Neuronal stem cell (in vitro differentiated cells): ENCODE data around the gene CTDSPL2.
A peak's percentile ranks its signal among the peaks of the same experiment; 100 is the strongest.

ENCODE experiments used
- DNase-seq: peaks from one replicate; pipeline ENCODE4 v3.0.0-alpha.2; 2013; ENCODE audit warnings: low spot score
- H2AFZ ChIP-seq: one replicate; pipeline ENCODE4 v1.6.1; 2013; ENCODE audit warnings: mild to moderate bottlenecking, low read length, inconsistent platforms
- H2AK5ac ChIP-seq: 2 replicates; pipeline ENCODE4 v1.6.1; 2013; ENCODE audit warnings: low read depth, mild to moderate bottlenecking, inconsistent platforms, low read length, moderate library complexity, mixed read lengths
- H2BK120ac ChIP-seq: 2 replicates; pipeline ENCODE4 v1.6.1; 2013; ENCODE audit warnings: low read depth, mild to moderate bottlenecking, inconsistent platforms, low read length, moderate library complexity, mixed read lengths
- H2BK12ac ChIP-seq: one replicate; pipeline ENCODE4 v1.6.1; 2013; ENCODE audit warnings: low read length, inconsistent platforms
- H2BK15ac ChIP-seq: 2 replicates; pipeline ENCODE4 v1.6.1; 2013; ENCODE audit warnings: mild to moderate bottlenecking, low read length, inconsistent platforms, mixed read lengths
- H2BK5ac ChIP-seq: one replicate; pipeline ENCODE4 v1.6.1; 2013; ENCODE audit warnings: inconsistent platforms, mild to moderate bottlenecking, low read length, moderate library complexity
- H3K14ac ChIP-seq: one replicate; pipeline ENCODE4 v1.6.1; 2013; ENCODE audit warnings: low read length, inconsistent platforms
- H3K18ac ChIP-seq: 2 replicates; pipeline ENCODE4 v1.6.1; 2013; ENCODE audit warnings: low read length, inconsistent platforms
- H3K23ac ChIP-seq: 2 replicates; pipeline ENCODE4 v1.6.1; 2013; ENCODE audit warnings: low read depth, mild to moderate bottlenecking, mixed read lengths, low read length, inconsistent platforms; ENCODE audit not compliant: poor library complexity
- H3K27ac ChIP-seq: replicated peaks from 3 replicates; pipeline ENCODE4 v1.5.1; 2013; ENCODE audit warnings: low read length, inconsistent platforms
- H3K27me3 ChIP-seq, 3 experiments: 2 replicates each; pipeline ENCODE4 v1.6.1; 2013; ENCODE audit warnings: low read length in 3 of 3, mild to moderate bottlenecking in 2 of 3, inconsistent platforms in 1 of 3, low read depth in 1 of 3, mixed read lengths in 1 of 3, moderate library complexity in 1 of 3; ENCODE audit not compliant: control insufficient read depth in 3 of 3, insufficient read depth in 3 of 3
- H3K36me3 ChIP-seq, 2 donors: replicated peaks in 1 of 2; 2 replicates each; pipeline ENCODE4 v1.6.1; 2013; ENCODE audit warnings: low read length in 2 of 2; ENCODE audit not compliant: control insufficient read depth in 2 of 2, insufficient read depth in 2 of 2
- H3K4ac ChIP-seq: 2 replicates; pipeline ENCODE4 v1.6.1; 2013; ENCODE audit warnings: inconsistent platforms, mild to moderate bottlenecking, low read length, moderate library complexity
- H3K4me1 ChIP-seq, 2 donors: 1 replicate in 1 of 2; 2 replicates in 1 of 2; pipeline ENCODE4 v1.6.1; 2013; ENCODE audit warnings: low read length in 2 of 2, low read depth in 1 of 2; ENCODE audit not compliant: control insufficient read depth in 2 of 2, insufficient read depth in 1 of 2
- H3K4me2 ChIP-seq: one replicate; pipeline ENCODE4 v1.6.1; 2013; ENCODE audit warnings: mild to moderate bottlenecking, low read length, inconsistent platforms; ENCODE audit not compliant: insufficient read depth, poor library complexity, severe bottlenecking
- H3K4me3 ChIP-seq, 2 donors: 2 replicates each; pipeline ENCODE4 v1.5.1; 2013; ENCODE audit warnings: low read length in 2 of 2, mild to moderate bottlenecking in 2 of 2, inconsistent platforms in 1 of 2, moderate library complexity in 1 of 2
- H3K79me1 ChIP-seq: one replicate; pipeline ENCODE4 v1.6.1; 2013; ENCODE audit warnings: low read depth, mild to moderate bottlenecking, inconsistent platforms, low read length, moderate library complexity
- H3K9ac ChIP-seq: one replicate; pipeline ENCODE4 v1.6.1; 2013; ENCODE audit warnings: mild to moderate bottlenecking, low read depth, low read length, inconsistent platforms; ENCODE audit not compliant: poor library complexity
- H3K9me3 ChIP-seq, 2 donors: replicated peaks in 1 of 2; 2 replicates each; pipeline versions ENCODE3 to v1.6.1; 2013; ENCODE audit warnings: low read length in 2 of 2, mild to moderate bottlenecking in 2 of 2, inconsistent platforms in 1 of 2, low read depth in 1 of 2, mixed read lengths in 1 of 2, moderate library complexity in 1 of 2; ENCODE audit not compliant: control insufficient read depth in 2 of 2, insufficient read depth in 1 of 2
- H4K8ac ChIP-seq: one replicate; pipeline ENCODE4 v1.6.1; 2013; ENCODE audit warnings: low read depth, mild to moderate bottlenecking, inconsistent platforms, low read length, moderate library complexity
- H4K91ac ChIP-seq: one replicate; pipeline ENCODE4 v1.6.1; 2013; ENCODE audit warnings: low read length, low read depth, mild to moderate bottlenecking, inconsistent platforms; ENCODE audit not compliant: poor library complexity
- WGBS, 2 donors: extraction: QIAGEN DNeasy Blood & Tissue Kit; methylation state at CpG; one replicate each; pipeline ENCODE4 v1.1.7; 2013; ENCODE audit warnings: missing lambda C conversion rate in 2 of 2, mixed read lengths in 1 of 2; ENCODE audit not compliant: insufficient read length in 2 of 2, insufficient replicate concordance in 1 of 2; ENCODE audit errors: extremely low coverage in 2 of 2; 5-methylcytosine and 5-hydroxymethylcytosine counted together

The CTDSPL2 gene

GRCh38 chr15:44394562-44394961 lies 32.9 kb upstream of the CTDSPL2 start:
- DNase-seq, result no peak
- Histone ChIP-seq H3K4me3 (no peak overlapping the region), H3K9me3 (no peaks in the 10 kb centered on the region), H4K91ac (no peak overlapping the region), H2BK15ac (no peak overlapping the region), H3K9ac (no peak overlapping the region), H3K4me1 (no peaks in the 10 kb centered on the region), H3K4ac (no peak overlapping the region), H3K14ac (no peak overlapping the region), H4K8ac (no peak overlapping the region), H2BK12ac (no peak overlapping the region), H2AK5ac (no peak overlapping the region), H3K27ac (no peak overlapping the region), H3K4me2 (no peak overlapping the region), H3K79me1 (no peaks in the 10 kb centered on the region), H3K23ac (no peak overlapping the region), H2AFZ (no peak overlapping the region), H2BK5ac (no peak overlapping the region), H2BK120ac (no peak overlapping the region), H3K18ac (no peak overlapping the region), H3K27me3 (no peaks in the 10 kb centered on the region), H3K36me3 (peaks cover 0 to 15% of the 10 kb centered on the region in 2 donors)
- WGBS, 2 donors, result no CpG with 5 or more reads among the region's 1 CpG

GRCh38 chr15:44397869-44398268 lies 29.6 kb upstream of the CTDSPL2 start:
- no peaks in the 10 kb centered on the region for H3K9me3 ChIP-seq
- no peak overlapping the region for H3K4me3 ChIP-seq
- no peak overlapping the region for H3K14ac ChIP-seq
- no peak overlapping the region for H2BK5ac ChIP-seq
- no peak overlapping the region for H3K27ac ChIP-seq
- H3K4me1 ChIP-seq, result no peaks in the 10 kb centered on the region
- no peak overlapping the region for H3K18ac ChIP-seq
- DNase-seq, result no peak
- H3K27me3 ChIP-seq, result no peaks in the 10 kb centered on the region
- H2AK5ac ChIP-seq, result no peak overlapping the region
- H2BK15ac ChIP-seq, result no peak overlapping the region
- no peak overlapping the region for H3K4me2 ChIP-seq
- H2AFZ ChIP-seq, result no peak overlapping the region
- no peak overlapping the region for H4K8ac ChIP-seq
- no peak overlapping the region for H2BK120ac ChIP-seq
- WGBS, 2 donors, result no CpG with 5 or more reads among the region's 1 CpG
- H3K36me3 ChIP-seq, result peaks cover 0 to 12% of the 10 kb centered on the region in 2 donors
- H3K23ac ChIP-seq, result no peak overlapping the region
- H2BK12ac ChIP-seq, result no peak overlapping the region
- H3K79me1 ChIP-seq, result no peaks in the 10 kb centered on the region
- no peak overlapping the region for H4K91ac ChIP-seq
- no peak overlapping the region for H3K4ac ChIP-seq
- no peak overlapping the region for H3K9ac ChIP-seq

GRCh38 chr15:44414001-44414400 lies 13.4 kb upstream of the CTDSPL2 start:
- no CpG with 5 or more reads among the region's 3 CpGs for WGBS, 2 donors
- Histone ChIP-seq H3K27me3 (no peaks in the 10 kb centered on the region), H3K4ac (no peak overlapping the region)

GRCh38 chr15:44427756-44428724 lies 611 bp downstream of the CTDSPL2 start:
- no CpG with 5 or more reads among the region's 27 CpGs for WGBS, 2 donors

More at GRCh38 chr15:44414001-44414400, 13.4 kb upstream of the CTDSPL2 start:
- Histone ChIP-seq H3K18ac (no peak overlapping the region), H3K79me1 (no peaks in the 10 kb centered on the region), H3K9ac (no peak overlapping the region), H2BK12ac (no peak overlapping the region), H3K36me3 (peaks cover 0 to 3% of the 10 kb centered on the region in 2 donors), H2AK5ac (no peak overlapping the region), H2BK5ac (no peak overlapping the region), H3K23ac (no peak overlapping the region), H2BK120ac (no peak overlapping the region), H3K14ac (no peak overlapping the region), H2BK15ac (no peak overlapping the region), H4K91ac (no peak overlapping the region), H2AFZ (no peak overlapping the region), H3K9me3 (no peaks in the 10 kb centered on the region), H3K4me1 (no peaks in the 10 kb centered on the region), H3K4me2 (no peak overlapping the region), H4K8ac (no peak overlapping the region), H3K4me3 (no peak overlapping the region), H3K27ac (no peak overlapping the region)
- no peak for DNase-seq

More at GRCh38 chr15:44427756-44428724, 611 bp downstream of the CTDSPL2 start:
- H2BK120ac ChIP-seq, result peak overlapping the region; percentile 13
- H3K36me3 ChIP-seq, result peaks cover 3 to 25% of the 10 kb centered on the region in 2 donors
- peaks cover 0 to 2% of the 10 kb centered on the region in 2 donors for H3K4me1 ChIP-seq
- H3K4me2 ChIP-seq, result peak overlapping the region; percentile 47
- no peaks in the 10 kb centered on the region for H3K9me3 ChIP-seq
- no peak overlapping the region for H3K4ac ChIP-seq
- H2AK5ac ChIP-seq, result peak overlapping the region; percentile 33
- H3K23ac ChIP-seq, result peak overlapping the region; percentile 31
- no peak overlapping the region for H2BK12ac ChIP-seq
- H3K9ac ChIP-seq, result peak overlapping the region; percentile 98
- H2AFZ ChIP-seq, result peak overlapping the region; percentile 94
- H3K14ac ChIP-seq, result no peak overlapping the region
- H4K91ac ChIP-seq, result no peak overlapping the region
- no peak overlapping the region for H2BK5ac ChIP-seq
- no peak for DNase-seq
- peak overlapping the region; percentile 98 for H3K18ac ChIP-seq
- H4K8ac ChIP-seq, result no peak overlapping the region
- peak overlapping the region; percentile 97 for H3K27ac ChIP-seq
- H2BK15ac ChIP-seq, result no peak overlapping the region
- H3K79me1 ChIP-seq, result peaks cover 4% of the 10 kb centered on the region
- H3K4me3 ChIP-seq, result peak overlapping the region; percentile 91 to 94
- no peaks in the 10 kb centered on the region for H3K27me3 ChIP-seq
